HepG2 (cell line): ENCODE results near the gene ZNF275. TPM values are rescaled to one million over a fixed set of nuclear protein-coding genes. Genes with fewer than 3 reads are reported as not detected.

Experiments used
- ATAC-seq: fragments of 200-7000 bp; cut with Tn5 transposase; 3 replicates; pipeline ENCODE4 v1.9.1; 2020; ENCODE audit warnings: mild to moderate bottlenecking, moderate library complexity
- BruUV-seq: library from RNA; stranded (reverse); fragments of 400-500 nt; replicated peaks from 2 replicates; lab custom pipeline; 2021; lab: Mats Ljungman, UMichigan
- CTCF ChIA-PET: fragments of 300-600 bp; formaldehyde crosslinking; extraction: SDS; loops from one replicate; lab custom pipeline; 2021; ENCODE audit warnings: low total read pairs, inconsistent platforms, low intra/inter-chr PET ratio; lab: Yijun Ruan, JAX
- POLR2A ChIA-PET: fragments of 350-600 bp; sonication (Branson Sonifier 250); formaldehyde crosslinking; loops from one replicate; lab custom pipeline; 2020; ENCODE audit warnings: antibody characterized with exemption, inconsistent platforms; lab: Yijun Ruan, JAX
- DNase-seq: peaks from one replicate; pipeline ENCODE4 v3.0.0-alpha.2; 2015; ENCODE audit warnings: low spot score
- FAIRE-seq: peaks from 3 replicates; lab custom pipeline; 2011; peaks lifted over from hg19 to GRCh38; lab: Jason Lieb, UNC
- H2AFZ ChIP-seq: one replicate; pipeline ENCODE4 v1.6.1; 2011; ENCODE audit warnings: low read length, inconsistent platforms
- H3K27ac ChIP-seq: fragments of 300-600 bp; 3 replicates; pipeline ENCODE4 v1.8.0; 2011; ENCODE audit warnings: mixed run types, mild to moderate bottlenecking, mixed read lengths, low read length, inconsistent platforms; ENCODE audit not compliant: insufficient read depth; ENCODE audit errors: extremely low read length
- H3K27me3 ChIP-seq, 2 experiments: fragments of 200-600 bp in 1 of 2; 2 replicates in 1 of 2; 3 replicates in 1 of 2; pipeline versions ENCODE4 v1.6.0 to v1.8.0; 2011; ENCODE audit warnings: low read length in 2 of 2, mild to moderate bottlenecking in 2 of 2, moderate library complexity in 2 of 2, inconsistent platforms in 1 of 2; ENCODE audit not compliant: insufficient read depth in 2 of 2, control insufficient read depth in 1 of 2
- H3K36me3 ChIP-seq, 2 experiments: fragments of 200-600 bp in 1 of 2; replicated peaks in 1 of 2; 2 replicates in 1 of 2; 3 replicates in 1 of 2; pipeline versions ENCODE4 v1.5.1 to v1.8.0; 2011; ENCODE audit warnings: low read length in 2 of 2, inconsistent platforms in 1 of 2; ENCODE audit not compliant: insufficient read depth in 2 of 2, control insufficient read depth in 1 of 2
- H3K4me1 ChIP-seq: 2 replicates; pipeline ENCODE4 v1.5.1; 2012; ENCODE audit warnings: low read length, inconsistent platforms; ENCODE audit not compliant: insufficient read depth
- H3K4me2 ChIP-seq: 2 replicates; pipeline ENCODE4 v1.6.0; 2011; ENCODE audit warnings: low read depth, low read length, inconsistent platforms
- H3K4me3 ChIP-seq, 3 experiments: fragments of 200-600 bp in 1 of 3; sonication (generic), shearing (Covaris generic) in 1 of 3; replicated peaks in 1 of 3; 2 replicates each; pipeline ENCODE4 v1.5.1; 2011 to 2016; ENCODE audit warnings: low read length in 3 of 3, inconsistent platforms in 2 of 3, low read depth in 2 of 3, mild to moderate bottlenecking in 2 of 3, control low read depth in 1 of 3, mixed read lengths in 1 of 3; ENCODE audit not compliant: insufficient read depth in 1 of 3
- H3K79me2 ChIP-seq: one replicate; pipeline ENCODE4 v1.6.1; 2011; ENCODE audit warnings: low read length, inconsistent platforms; ENCODE audit not compliant: insufficient read depth
- H3K9ac ChIP-seq: 2 replicates; pipeline ENCODE4 v1.6.0; 2011; ENCODE audit warnings: mild to moderate bottlenecking, low read depth, low read length, inconsistent platforms; ENCODE audit not compliant: insufficient read depth
- H3K9me3 ChIP-seq: 2 replicates; pipeline ENCODE4 v1.5.1; 2012; ENCODE audit warnings: mild to moderate bottlenecking, low read length
- H4K20me1 ChIP-seq: 2 replicates; pipeline ENCODE4 v1.6.0; 2011; ENCODE audit warnings: inconsistent platforms, mild to moderate bottlenecking, low read length, moderate library complexity; ENCODE audit not compliant: insufficient read depth
- HOMEZ ChIP-seq: IDR thresholded peaks from 2 replicates; pipeline ENCODE4 v1.6.1; 2016; ENCODE audit warnings: low read depth
- KDM4B ChIP-seq: sonication (generic); formaldehyde crosslinking; IDR thresholded peaks from 2 replicates; pipeline ENCODE4 v1.4.0; 2020; ENCODE audit warnings: missing genetic modification reagents
- NFYB ChIP-seq: sonication (generic); formaldehyde crosslinking; IDR thresholded peaks from 2 replicates; pipeline ENCODE4 v1.4.0; 2020; ENCODE audit warnings: missing genetic modification reagents
- REPIN1 ChIP-seq: sonication (generic); formaldehyde crosslinking; IDR thresholded peaks from 2 replicates; pipeline ENCODE4 v1.8.0; 2022; ENCODE audit warnings: missing genetic modification reagents, low read depth, mild to moderate bottlenecking, borderline replicate concordance
- ZBED4 ChIP-seq: sonication (generic); formaldehyde crosslinking; IDR thresholded peaks from 2 replicates; pipeline ENCODE4 v1.4.0; 2020; ENCODE audit warnings: missing genetic modification reagents, borderline replicate concordance
- ZBTB34 ChIP-seq: sonication (generic); formaldehyde crosslinking; IDR thresholded peaks from 2 replicates; pipeline ENCODE4 v1.8.0; 2022; ENCODE audit warnings: mild to moderate bottlenecking, missing genetic modification reagents
- ZGPAT ChIP-seq: IDR thresholded peaks from 2 replicates; pipeline ENCODE4 v1.6.1; 2016; ENCODE audit warnings: mild to moderate bottlenecking
- ZNF317 ChIP-seq: sonication (generic); formaldehyde crosslinking; IDR thresholded peaks from 2 replicates; pipeline ENCODE4 v1.5.0; 2020; ENCODE audit warnings: mild to moderate bottlenecking, missing genetic modification reagents
- ZNF879 ChIP-seq: sonication (generic); formaldehyde crosslinking; IDR thresholded peaks from 2 replicates; pipeline ENCODE4 v1.8.1; 2023; ENCODE audit warnings: missing genetic modification reagents
- WGBS: methylation state at CpG from one replicate; pipeline ENCODE4 v1.1.6; 2017; ENCODE audit warnings: low lambda C conversion rate; 5-methylcytosine and 5-hydroxymethylcytosine counted together
- in situ Hi-C: cut with HindIII; loops from 2 replicates; pipeline ENCODE4 v1.10.0; 2017; ENCODE audit warnings: low pct_unique_long_range_greater_than_20kb; ENCODE audit not compliant: extremely low pct_ligation_motif_present
- intact Hi-C: fragments of 100-400 bp; cut with micrococcal nuclease; formaldehyde crosslinking; loops from one replicate; pipeline ENCODE4 v1.10.0; 2022; ENCODE audit not compliant: unreplicated experiment
- polyA plus RNA-seq, 8 experiments: library from polyadenylated mRNA; depleted of rRNA in 3 of 8; stranded (reverse) in 7 of 8; unstranded in 1 of 8; fragments of >200 nt; fragmentation: Illumina TruSeq in 4 of 8; extraction: Trizol in 4 of 8; gene quantifications; 2 replicates each; pipeline versions ENCODE4 v1.2.1 to v1.2.3, GENCODE V29; 2011 to 2016; ENCODE audit warnings: low read depth in 4 of 8, missing spikeins in 1 of 8, mixed read lengths in 1 of 8; ENCODE audit not compliant: insufficient read depth in 1 of 8
- total RNA-seq, 5 experiments: library from RNA; depleted of rRNA; stranded (reverse); fragments of >200 nt; fragmentation: Illumina TruSeq; extraction: Trizol; gene quantifications; 2 replicates each; pipeline ENCODE4 v1.2.3, GENCODE V29; 2016; ENCODE audit warnings: low read depth in 1 of 5

ZNF275 gene
- total and polyA plus RNA-seq, 2 of the 13 experiments (the other 11 are each of a cell fraction or from before 2014, with no cell fraction given): 6.4 to 11.8 TPM

GRCh38 chrX:153392642-153393321, 58.8 kb downstream of the ZNF275 start:
- intact Hi-C loops: no loop called here
- Histone ChIP-seq H3K27me3 (no peaks in the 10 kb centered on the region), H3K36me3 (no peaks in the 10 kb centered on the region), H3K4me3 (no peak overlapping the region), H3K79me2 (no peaks in the 10 kb centered on the region), H3K27ac (no peak overlapping the region), H3K9ac (no peak overlapping the region), H3K4me1 (no peaks in the 10 kb centered on the region), H4K20me1 (no peaks in the 10 kb centered on the region), H2AFZ (no peak overlapping the region), H3K9me3 (no peaks in the 10 kb centered on the region), H3K4me2 (no peak overlapping the region)
- ATAC-seq: no peak
- no CpG with 5 or more reads among the region's 16 CpGs for WGBS
- in situ Hi-C loops: no loop called here
- ChIA-PET CTCF (no interaction called here), POLR2A (no interaction called here)
- no peak for DNase-seq
- FAIRE-seq: no peak
- TF ChIP-seq KDM4B (CRISPR knock-in tag) (no peak), ZBED4 (no peak), HOMEZ (CRISPR knock-in tag) (no peak), REPIN1 (CRISPR knock-in tag) (no peak), NFYB (CRISPR knock-in tag) (no peak), ZBTB34 (no peak), ZNF317 (CRISPR knock-in tag) (no peak), ZNF879 (no peak), ZGPAT (CRISPR knock-in tag) (no peak)
- BruUV-seq: no TSS peak
